ENCODE measurements around the gene KCNG2. TPM values are rescaled to one million over a fixed set of nuclear protein-coding genes. Genes with fewer than 3 reads are reported as not detected.

The KCNG2 gene
- total RNA-seq, 1 experiment from 2014 or later = not detected

DNA sequence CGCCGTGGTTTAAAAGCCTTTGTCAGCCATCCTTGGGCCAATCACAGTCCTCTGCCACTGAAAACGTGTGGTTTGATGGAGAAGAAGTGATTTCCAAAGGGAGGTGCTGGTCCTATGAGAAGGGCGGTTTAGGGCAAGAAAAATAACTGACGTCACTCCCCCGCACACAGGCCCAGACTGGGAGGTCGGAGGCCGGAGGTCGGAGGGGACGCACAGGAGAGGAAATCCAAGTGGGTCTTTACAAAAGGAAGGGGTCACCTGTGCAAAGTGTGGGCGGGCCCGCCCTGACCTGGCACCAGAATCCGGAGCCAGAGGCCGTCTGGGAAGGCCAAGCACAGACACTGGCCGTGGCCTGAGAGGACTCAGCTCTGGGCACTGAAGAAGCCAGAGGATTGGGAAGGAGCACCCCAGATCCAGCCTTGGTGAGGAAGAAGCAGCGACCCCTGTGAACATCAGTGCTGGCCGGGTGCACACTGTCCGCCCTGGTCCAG lies 18.0 kb upstream of the KCNG2 start:
- Histone ChIP-seq H3K27me3 (ENCODE audit: insufficient read depth, low read length) (no peaks in the 10 kb centered on the region), H4K20me1 (ENCODE audit: insufficient read depth) (no peaks in the 10 kb centered on the region), H3K9me3 (ENCODE audit: control insufficient read depth in 1 of 2, insufficient read depth in 1 of 2, low read depth in 1 of 2, low read length in 2 of 2) (no peaks in the 10 kb centered on the region), H3K4me3 (replicated peaks in 1 of 2; ENCODE audit: low read depth in 1 of 2, low read length in 2 of 2) (no peak overlapping the region), H3K9ac (ENCODE audit: low read length) (no peak overlapping the region), H3K27ac (ENCODE audit: low read depth, low read length) (no peak overlapping the region), H3K36me3 (ENCODE audit: control insufficient read depth in 1 of 2, insufficient read depth in 2 of 2, low read length in 2 of 2) (no peaks in the 10 kb centered on the region), H3K4me2 (ENCODE audit: low read length) (no peak overlapping the region), H3K9me2 (ENCODE audit: insufficient read depth) (no peaks in the 10 kb centered on the region), H2AFZ (ENCODE audit: low read depth, low read length, poor library complexity, severe bottlenecking) (no peak overlapping the region), H3K4me1 (ENCODE audit: control insufficient read depth in 1 of 2, insufficient read depth in 2 of 2, low read length in 2 of 2) (no peaks in the 10 kb centered on the region), H3K79me2 (ENCODE audit: insufficient read depth, low read length) (no peaks in the 10 kb centered on the region)
- BruUV-seq (replicated peaks) = no TSS peak
- intact Hi-C loops (cut with micrococcal nuclease) = no loop called here
- no peak for DNase-seq (ENCODE audit: low read depth, low spot score)
- TF ChIP-seq, protein P1, sequence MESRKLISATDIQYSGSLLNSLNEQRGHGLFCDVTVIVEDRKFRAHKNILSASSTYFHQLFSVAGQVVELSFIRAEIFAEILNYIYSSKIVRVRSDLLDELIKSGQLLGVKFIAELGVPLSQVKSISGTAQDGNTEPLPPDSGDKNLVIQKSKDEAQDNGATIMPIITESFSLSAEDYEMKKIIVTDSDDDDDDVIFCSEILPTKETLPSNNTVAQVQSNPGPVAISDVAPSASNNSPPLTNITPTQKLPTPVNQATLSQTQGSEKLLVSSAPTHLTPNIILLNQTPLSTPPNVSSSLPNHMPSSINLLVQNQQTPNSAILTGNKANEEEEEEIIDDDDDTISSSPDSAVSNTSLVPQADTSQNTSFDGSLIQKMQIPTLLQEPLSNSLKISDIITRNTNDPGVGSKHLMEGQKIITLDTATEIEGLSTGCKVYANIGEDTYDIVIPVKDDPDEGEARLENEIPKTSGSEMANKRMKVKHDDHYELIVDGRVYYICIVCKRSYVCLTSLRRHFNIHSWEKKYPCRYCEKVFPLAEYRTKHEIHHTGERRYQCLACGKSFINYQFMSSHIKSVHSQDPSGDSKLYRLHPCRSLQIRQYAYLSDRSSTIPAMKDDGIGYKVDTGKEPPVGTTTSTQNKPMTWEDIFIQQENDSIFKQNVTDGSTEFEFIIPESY (IDR thresholded peaks at IDR 0.05; ENCODE audit: extremely low read depth, insufficient replicate concordance, low read length) = no peak
- TF ChIP-seq EZH2phosphoT487 (IDR thresholded peaks at IDR 0.05; ENCODE audit: borderline replicate concordance) = no peak
- TF ChIP-seq, protein P2, sequence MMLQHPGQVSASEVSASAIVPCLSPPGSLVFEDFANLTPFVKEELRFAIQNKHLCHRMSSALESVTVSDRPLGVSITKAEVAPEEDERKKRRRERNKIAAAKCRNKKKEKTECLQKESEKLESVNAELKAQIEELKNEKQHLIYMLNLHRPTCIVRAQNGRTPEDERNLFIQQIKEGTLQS (IDR thresholded peaks at IDR 0.05) = no peak
- TF ChIP-seq SIN3A (IDR thresholded peaks at IDR 0.05; ENCODE audit: low read depth) = no peak
- no peak for TF ChIP-seq ZFX (IDR thresholded peaks at IDR 0.05)
- no peak for TF ChIP-seq CBX3 (IDR thresholded peaks at IDR 0.05; ENCODE audit: low read depth)
- TF ChIP-seq ELF1 (IDR thresholded peaks at IDR 0.05; ENCODE audit: borderline replicate concordance, low read depth) = no peak
- no peak for TF ChIP-seq TCF7L2 (IDR thresholded peaks at IDR 0.05; ENCODE audit: borderline replicate concordance, extremely low read depth, insufficient read depth, insufficient read length)
- TF ChIP-seq EGR1 (IDR thresholded peaks at IDR 0.05; ENCODE audit: low read depth) = no peak
- TF ChIP-seq, protein P3, sequence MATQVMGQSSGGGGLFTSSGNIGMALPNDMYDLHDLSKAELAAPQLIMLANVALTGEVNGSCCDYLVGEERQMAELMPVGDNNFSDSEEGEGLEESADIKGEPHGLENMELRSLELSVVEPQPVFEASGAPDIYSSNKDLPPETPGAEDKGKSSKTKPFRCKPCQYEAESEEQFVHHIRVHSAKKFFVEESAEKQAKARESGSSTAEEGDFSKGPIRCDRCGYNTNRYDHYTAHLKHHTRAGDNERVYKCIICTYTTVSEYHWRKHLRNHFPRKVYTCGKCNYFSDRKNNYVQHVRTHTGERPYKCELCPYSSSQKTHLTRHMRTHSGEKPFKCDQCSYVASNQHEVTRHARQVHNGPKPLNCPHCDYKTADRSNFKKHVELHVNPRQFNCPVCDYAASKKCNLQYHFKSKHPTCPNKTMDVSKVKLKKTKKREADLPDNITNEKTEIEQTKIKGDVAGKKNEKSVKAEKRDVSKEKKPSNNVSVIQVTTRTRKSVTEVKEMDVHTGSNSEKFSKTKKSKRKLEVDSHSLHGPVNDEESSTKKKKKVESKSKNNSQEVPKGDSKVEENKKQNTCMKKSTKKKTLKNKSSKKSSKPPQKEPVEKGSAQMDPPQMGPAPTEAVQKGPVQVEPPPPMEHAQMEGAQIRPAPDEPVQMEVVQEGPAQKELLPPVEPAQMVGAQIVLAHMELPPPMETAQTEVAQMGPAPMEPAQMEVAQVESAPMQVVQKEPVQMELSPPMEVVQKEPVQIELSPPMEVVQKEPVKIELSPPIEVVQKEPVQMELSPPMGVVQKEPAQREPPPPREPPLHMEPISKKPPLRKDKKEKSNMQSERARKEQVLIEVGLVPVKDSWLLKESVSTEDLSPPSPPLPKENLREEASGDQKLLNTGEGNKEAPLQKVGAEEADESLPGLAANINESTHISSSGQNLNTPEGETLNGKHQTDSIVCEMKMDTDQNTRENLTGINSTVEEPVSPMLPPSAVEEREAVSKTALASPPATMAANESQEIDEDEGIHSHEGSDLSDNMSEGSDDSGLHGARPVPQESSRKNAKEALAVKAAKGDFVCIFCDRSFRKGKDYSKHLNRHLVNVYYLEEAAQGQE (IDR thresholded peaks at IDR 0.05; ENCODE audit: low read depth) = no peak
- TF ChIP-seq, protein P4, sequence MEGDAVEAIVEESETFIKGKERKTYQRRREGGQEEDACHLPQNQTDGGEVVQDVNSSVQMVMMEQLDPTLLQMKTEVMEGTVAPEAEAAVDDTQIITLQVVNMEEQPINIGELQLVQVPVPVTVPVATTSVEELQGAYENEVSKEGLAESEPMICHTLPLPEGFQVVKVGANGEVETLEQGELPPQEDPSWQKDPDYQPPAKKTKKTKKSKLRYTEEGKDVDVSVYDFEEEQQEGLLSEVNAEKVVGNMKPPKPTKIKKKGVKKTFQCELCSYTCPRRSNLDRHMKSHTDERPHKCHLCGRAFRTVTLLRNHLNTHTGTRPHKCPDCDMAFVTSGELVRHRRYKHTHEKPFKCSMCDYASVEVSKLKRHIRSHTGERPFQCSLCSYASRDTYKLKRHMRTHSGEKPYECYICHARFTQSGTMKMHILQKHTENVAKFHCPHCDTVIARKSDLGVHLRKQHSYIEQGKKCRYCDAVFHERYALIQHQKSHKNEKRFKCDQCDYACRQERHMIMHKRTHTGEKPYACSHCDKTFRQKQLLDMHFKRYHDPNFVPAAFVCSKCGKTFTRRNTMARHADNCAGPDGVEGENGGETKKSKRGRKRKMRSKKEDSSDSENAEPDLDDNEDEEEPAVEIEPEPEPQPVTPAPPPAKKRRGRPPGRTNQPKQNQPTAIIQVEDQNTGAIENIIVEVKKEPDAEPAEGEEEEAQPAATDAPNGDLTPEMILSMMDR (IDR thresholded peaks at IDR 0.05 in 2 of 3, conservative IDR thresholded peaks at IDR 0.05 in 1 of 3; ENCODE audit: borderline replicate concordance in 1 of 3, insufficient read depth in 1 of 3, low read depth in 2 of 3, low read length in 2 of 3) = no peak
- no peak for TF ChIP-seq FOSL1 (IDR thresholded peaks at IDR 0.05; ENCODE audit: low read depth)
- no peak for TF ChIP-seq CEBPB (IDR thresholded peaks at IDR 0.05; ENCODE audit: low read depth)
- no peak for TF ChIP-seq SRF (IDR thresholded peaks at IDR 0.05; ENCODE audit: low read depth)
- no peak for TF ChIP-seq POLR2AphosphoS5 (IDR thresholded peaks at IDR 0.05; ENCODE audit: low read depth, low read length)
- no peak for TF ChIP-seq SP1 (IDR thresholded peaks at IDR 0.05; ENCODE audit: low read depth)
- TF ChIP-seq POLR2A (IDR thresholded peaks at IDR 0.05; ENCODE audit: borderline replicate concordance, extremely low read depth, insufficient read depth, insufficient read length) = no peak
- no peak for TF ChIP-seq RAD21 (IDR thresholded peaks at IDR 0.05; ENCODE audit: low read depth)
- ChIA-PET RAD21 (ENCODE audit: low non-redundant PET in 1 of 2, low total read pairs in 2 of 2, uncharacterized antibody in 2 of 2, unreplicated experiment in 2 of 2) (no interaction called here), POLR2A (no interaction called here), CTCF (no interaction called here)
- no peak for ATAC-seq

All from HCT116 (cell line).